DND-41 (cell line): ENCODE results near the gene PTPRG.

Experiments
- EZH2 ChIP-seq: IDR thresholded peaks from 3 replicates; pipeline ENCODE4 v1.6.1; 2012; ENCODE audit warnings: borderline replicate concordance, low read depth, mild to moderate bottlenecking, moderate library complexity, low read length, inconsistent platforms; ENCODE audit not compliant: severe bottlenecking
- TF ChIP-seq, protein P1 (sequence below): IDR thresholded peaks from 2 replicates; pipeline ENCODE4 v1.5.1; 2012; ENCODE audit warnings: borderline replicate concordance, low read length, moderate library complexity, mild to moderate bottlenecking; ENCODE audit not compliant: poor library complexity, severe bottlenecking; ENCODE audit errors: extremely low read depth

DNA sequence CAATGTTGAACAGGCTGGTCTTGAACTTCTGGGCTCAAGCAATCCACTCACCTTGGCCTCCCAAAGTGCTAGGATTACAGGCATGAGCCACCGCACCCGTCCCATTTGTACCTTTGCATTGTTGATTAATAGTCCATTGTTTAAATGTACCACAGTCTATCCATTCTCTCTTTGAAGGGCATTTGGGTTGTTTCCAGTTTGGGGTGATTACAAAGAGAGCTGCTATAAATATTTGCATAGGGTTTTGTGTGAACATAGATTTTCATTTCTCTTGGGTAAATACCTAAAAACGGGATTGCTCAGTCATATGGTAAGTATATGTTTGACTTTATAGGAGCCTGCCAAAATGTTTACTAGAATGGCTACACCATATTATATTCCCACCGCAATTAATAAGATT, 13.7 kb upstream of the PTPRG start:
- TF ChIP-seq, protein P1, sequence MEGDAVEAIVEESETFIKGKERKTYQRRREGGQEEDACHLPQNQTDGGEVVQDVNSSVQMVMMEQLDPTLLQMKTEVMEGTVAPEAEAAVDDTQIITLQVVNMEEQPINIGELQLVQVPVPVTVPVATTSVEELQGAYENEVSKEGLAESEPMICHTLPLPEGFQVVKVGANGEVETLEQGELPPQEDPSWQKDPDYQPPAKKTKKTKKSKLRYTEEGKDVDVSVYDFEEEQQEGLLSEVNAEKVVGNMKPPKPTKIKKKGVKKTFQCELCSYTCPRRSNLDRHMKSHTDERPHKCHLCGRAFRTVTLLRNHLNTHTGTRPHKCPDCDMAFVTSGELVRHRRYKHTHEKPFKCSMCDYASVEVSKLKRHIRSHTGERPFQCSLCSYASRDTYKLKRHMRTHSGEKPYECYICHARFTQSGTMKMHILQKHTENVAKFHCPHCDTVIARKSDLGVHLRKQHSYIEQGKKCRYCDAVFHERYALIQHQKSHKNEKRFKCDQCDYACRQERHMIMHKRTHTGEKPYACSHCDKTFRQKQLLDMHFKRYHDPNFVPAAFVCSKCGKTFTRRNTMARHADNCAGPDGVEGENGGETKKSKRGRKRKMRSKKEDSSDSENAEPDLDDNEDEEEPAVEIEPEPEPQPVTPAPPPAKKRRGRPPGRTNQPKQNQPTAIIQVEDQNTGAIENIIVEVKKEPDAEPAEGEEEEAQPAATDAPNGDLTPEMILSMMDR = no peak
- TF ChIP-seq EZH2 = no peak
